Astrocyte (in vitro differentiated cells and primary cell): Measurements from ENCODE around the gene SALL2. TPM values are rescaled to one million over a fixed set of nuclear protein-coding genes. Genes with fewer than 3 reads are reported as not detected.

Experiments
- DNase-seq: peaks from one replicate; pipeline ENCODE4 v3.0.0-alpha.2; 2010; ENCODE audit warnings: low read depth
- FAIRE-seq: peaks from 2 replicates; lab custom pipeline; 2011; peaks lifted over from hg19 to GRCh38; lab: Jason Lieb, UNC
- H2AFZ ChIP-seq: 2 replicates; pipeline ENCODE4 v1.6.0; 2012; ENCODE audit warnings: low read depth, low read length, inconsistent platforms
- H3K27ac ChIP-seq: 2 replicates; pipeline ENCODE4 v1.5.1; 2011; ENCODE audit warnings: low read depth, low read length, inconsistent platforms
- H3K27me3 ChIP-seq: 2 replicates; pipeline ENCODE4 v1.6.0; 2011; ENCODE audit warnings: low read length, inconsistent platforms; ENCODE audit not compliant: insufficient read depth
- H3K36me3 ChIP-seq: 2 replicates; pipeline ENCODE4 v1.5.1; 2011; ENCODE audit warnings: low read length, inconsistent platforms; ENCODE audit not compliant: insufficient read depth
- H3K4me1 ChIP-seq: 2 replicates; pipeline ENCODE4 v1.5.1; 2011; ENCODE audit warnings: low read length, inconsistent platforms; ENCODE audit not compliant: insufficient read depth
- H3K4me2 ChIP-seq: 2 replicates; pipeline ENCODE4 v1.6.0; 2012; ENCODE audit warnings: low read length, inconsistent platforms
- H3K4me3 ChIP-seq: 2 replicates; pipeline ENCODE4 v1.5.1; 2011; ENCODE audit warnings: low read depth, mild to moderate bottlenecking, low read length, inconsistent platforms; ENCODE audit not compliant: insufficient read depth
- H3K79me2 ChIP-seq: 2 replicates; pipeline ENCODE4 v1.6.0; 2012; ENCODE audit warnings: mild to moderate bottlenecking, low read length, inconsistent platforms; ENCODE audit not compliant: insufficient read depth
- H3K9ac ChIP-seq: 2 replicates; pipeline ENCODE4 v1.6.0; 2012; ENCODE audit warnings: mild to moderate bottlenecking, low read length, inconsistent platforms
- H3K9me3 ChIP-seq: 2 replicates; pipeline ENCODE4 v1.5.1; 2012; ENCODE audit warnings: low read depth, mild to moderate bottlenecking, low read length, inconsistent platforms; ENCODE audit not compliant: insufficient read depth
- H4K20me1 ChIP-seq: 2 replicates; pipeline ENCODE4 v1.6.0; 2012; ENCODE audit warnings: low read length, inconsistent platforms; ENCODE audit not compliant: insufficient read depth
- H3K27ac Mint-ChIP-seq: one replicate; pipeline ENCODE4 v1.8.0; 2021; ENCODE audit warnings: mild to moderate bottlenecking, mixed read lengths; ENCODE audit not compliant: unreplicated experiment
- H3K27me3 Mint-ChIP-seq: one replicate; pipeline ENCODE4 v1.8.0; 2021; ENCODE audit warnings: low read depth, mixed read lengths; ENCODE audit not compliant: unreplicated experiment
- H3K36me3 Mint-ChIP-seq: one replicate; pipeline ENCODE4 v1.8.0; 2021; ENCODE audit warnings: low read depth, mixed read lengths; ENCODE audit not compliant: unreplicated experiment
- H3K4me1 Mint-ChIP-seq: one replicate; pipeline ENCODE4 v1.8.0; 2021; ENCODE audit warnings: low read depth, mixed read lengths; ENCODE audit not compliant: unreplicated experiment
- H3K4me3 Mint-ChIP-seq: one replicate; pipeline ENCODE4 v1.8.0; 2021; ENCODE audit warnings: mild to moderate bottlenecking, moderate library complexity, mixed read lengths; ENCODE audit not compliant: unreplicated experiment
- H3K9me3 Mint-ChIP-seq: one replicate; pipeline ENCODE4 v1.8.0; 2021; ENCODE audit warnings: mild to moderate bottlenecking, mixed read lengths; ENCODE audit not compliant: unreplicated experiment
- CTCF ChIP-seq: IDR thresholded peaks from 2 replicates; pipeline ENCODE4 v1.5.1; 2011; ENCODE audit warnings: low read depth, mild to moderate bottlenecking, inconsistent platforms, low read length, moderate library complexity; ENCODE audit not compliant: insufficient read depth
- EZH2 ChIP-seq: IDR thresholded peaks from 2 replicates; pipeline ENCODE4 v1.6.1; 2012; ENCODE audit warnings: mild to moderate bottlenecking, low read length, inconsistent platforms; ENCODE audit not compliant: insufficient read depth
- total RNA-seq: library from RNA; stranded (reverse); gene quantifications from 2 replicates; pipeline ENCODE4 v1.2.1, GENCODE V29; 2021

The SALL2 gene
- total RNA-seq, 1 donor from 2014 or later: 34.5 TPM

GRCh38 chr14:21503376-21503775, 22.8 kb downstream of the SALL2 start:
- H2AFZ ChIP-seq: no peak overlapping the region
- no peak overlapping the region for H3K27ac ChIP-seq
- no peaks in the 10 kb centered on the region for H3K27me3 ChIP-seq
- H3K4me3 ChIP-seq: no peak overlapping the region
- H3K36me3 ChIP-seq: peaks cover 43% of the 10 kb centered on the region
- no peaks in the 10 kb centered on the region for H3K4me1 ChIP-seq
- H3K36me3 Mint-ChIP-seq: peaks cover 22% of the 10 kb centered on the region
- H3K9ac ChIP-seq: no peak overlapping the region
- H3K9me3 ChIP-seq: no peaks in the 10 kb centered on the region
- H3K79me2 ChIP-seq: peaks cover 45% of the 10 kb centered on the region
- H3K4me3 Mint-ChIP-seq: no peak overlapping the region
- H3K4me1 Mint-ChIP-seq: peaks cover 16% of the 10 kb centered on the region
- TF ChIP-seq CTCF (no peak), EZH2 (no peak)
- H3K27me3 Mint-ChIP-seq: no peaks in the 10 kb centered on the region
- DNase-seq (no peak), FAIRE-seq (no peak)
- H3K9me3 Mint-ChIP-seq: no peaks in the 10 kb centered on the region
- H3K4me2 ChIP-seq: no peak overlapping the region
- H3K27ac Mint-ChIP-seq: no peak overlapping the region
- H4K20me1 ChIP-seq: peaks cover 4% of the 10 kb centered on the region

GRCh38 chr14:21501568-21501967, 24.6 kb downstream of the SALL2 start:
- H3K27ac Mint-ChIP-seq: no peak overlapping the region
- Histone ChIP-seq H2AFZ (no peak overlapping the region), H3K27me3 (no peaks in the 10 kb centered on the region), H3K79me2 (peaks cover 28% of the 10 kb centered on the region), H3K4me3 (no peak overlapping the region), H3K9me3 (no peaks in the 10 kb centered on the region), H3K4me2 (no peak overlapping the region), H3K4me1 (no peaks in the 10 kb centered on the region), H3K36me3 (peaks cover 59% of the 10 kb centered on the region), H3K9ac (no peak overlapping the region), H4K20me1 (peaks cover 7% of the 10 kb centered on the region), H3K27ac (no peak overlapping the region)
- FAIRE-seq: no peak
- no peak for DNase-seq
- H3K4me1 Mint-ChIP-seq: peaks cover 16% of the 10 kb centered on the region
- no peak for TF ChIP-seq EZH2
- no peak for TF ChIP-seq CTCF
- no peak overlapping the region for H3K4me3 Mint-ChIP-seq
- peaks cover 25% of the 10 kb centered on the region for H3K36me3 Mint-ChIP-seq
- no peaks in the 10 kb centered on the region for H3K9me3 Mint-ChIP-seq
- H3K27me3 Mint-ChIP-seq: no peaks in the 10 kb centered on the region
